ENCODE data around the gene IGSF9.
"Not testable (repeated sequence)": the region's sequence is repeated elsewhere in the genome, so short reads cannot be mapped to it uniquely, and the experiment has no call there.

Gene IGSF9

GRCh38 chr1:159918352-159919200 is 26.8 kb downstream of the IGSF9 start:
- no peaks in the 10 kb centered on the region for H3K27me3 Mint-ChIP-seq (ENCODE audit: low read depth)

GRCh38 chr1:159917533-159918351 is 27.7 kb downstream of the IGSF9 start:
- Mint-ChIP-seq H3K36me3 (ENCODE audit: low read depth) (peaks cover 50% of the 10 kb centered on the region), H3K27me3 (ENCODE audit: low read depth) (no peaks in the 10 kb centered on the region), H3K4me1 (ENCODE audit: low read depth) (peaks cover 59% of the 10 kb centered on the region), H3K27ac (peak overlapping the region; percentile 50), H3K9me3 (no peaks in the 10 kb centered on the region), H3K4me3 (no peak overlapping the region)

More at GRCh38 chr1:159918352-159919200, 26.8 kb downstream of the IGSF9 start:
- Mint-ChIP-seq H3K4me3 (peak overlapping the region; percentile 27), H3K4me1 (ENCODE audit: low read depth) (peaks cover 56% of the 10 kb centered on the region), H3K36me3 (ENCODE audit: low read depth) (peaks cover 50% of the 10 kb centered on the region), H3K27ac (peak overlapping the region; percentile 50), H3K9me3 (no peaks in the 10 kb centered on the region)

DNA sequence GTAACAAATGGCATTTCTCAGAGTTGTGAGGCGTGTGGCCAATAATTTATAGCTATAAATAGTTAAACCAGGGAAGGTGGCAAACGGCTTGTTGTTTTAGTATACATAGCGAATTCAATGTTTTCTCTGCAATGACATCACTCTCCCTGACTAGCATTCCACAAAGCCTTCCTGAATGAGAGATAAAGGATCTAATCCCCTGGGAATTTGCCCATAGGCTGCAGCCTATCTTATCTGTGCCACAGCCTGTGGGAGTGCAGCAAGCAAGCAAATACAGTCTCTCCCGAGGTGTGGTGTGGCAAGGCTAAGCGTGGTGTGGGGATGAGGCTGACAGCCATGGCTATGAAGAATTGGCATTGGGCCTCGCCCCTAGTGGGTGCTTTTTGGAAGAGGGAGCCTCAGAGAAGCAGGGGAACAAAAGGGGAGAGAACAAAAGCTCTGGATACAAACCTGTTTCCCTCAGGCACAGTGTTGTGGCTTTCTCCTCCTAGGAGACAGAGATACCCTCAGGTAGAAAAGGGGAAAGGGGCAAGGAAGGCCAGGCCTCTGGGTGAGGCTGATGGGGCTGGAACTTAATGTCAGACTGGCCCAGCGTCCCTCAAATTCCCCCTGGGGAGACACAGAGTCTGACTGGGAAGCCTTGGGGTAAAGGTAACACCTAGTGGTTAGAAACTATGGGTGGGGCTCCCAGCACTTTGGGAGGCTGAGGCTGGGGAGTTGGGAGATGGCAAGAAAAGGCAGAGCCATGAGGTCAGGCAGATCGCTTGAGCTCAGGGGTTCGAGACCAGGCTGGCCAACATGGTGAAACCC is 29.0 kb downstream of the IGSF9 start:
- H3K27me3 Mint-ChIP-seq (ENCODE audit: low read depth): no peaks in the 10 kb centered on the region

DNA sequence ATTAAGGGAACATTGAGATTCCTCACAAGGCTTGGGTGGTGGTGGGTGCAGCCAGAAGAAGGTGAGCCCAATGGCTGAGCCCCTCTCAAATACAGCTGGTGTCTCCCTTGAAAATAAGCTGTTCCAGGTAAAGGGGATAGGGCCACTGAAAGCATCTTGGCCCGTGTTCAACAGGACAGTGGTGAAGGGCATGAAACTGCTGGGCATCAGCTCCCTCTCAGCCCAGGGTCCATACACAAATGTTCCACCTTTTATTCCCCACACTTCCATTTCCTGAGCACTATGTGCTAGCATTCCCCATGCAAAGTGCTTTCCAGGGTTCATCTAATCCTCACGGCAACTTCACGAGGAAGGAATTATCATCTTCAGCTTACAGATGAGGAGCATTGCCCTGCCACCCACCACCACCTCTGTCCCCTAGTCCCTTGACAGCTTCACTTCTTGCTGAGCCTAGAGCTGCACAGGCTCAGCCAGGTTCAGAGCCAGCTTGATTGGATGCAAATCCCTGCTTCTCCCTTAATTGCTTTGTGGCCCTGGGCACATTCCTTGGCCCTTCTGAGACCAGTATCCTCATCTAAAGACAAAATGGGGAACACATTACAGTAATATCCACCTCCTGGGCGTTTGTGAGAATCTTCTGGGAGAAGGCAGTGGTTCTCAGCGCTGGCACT is 29.7 kb downstream of the IGSF9 start:
- peaks cover 44% of the 10 kb centered on the region for H3K36me3 Mint-ChIP-seq (ENCODE audit: low read depth)
- H3K4me1 Mint-ChIP-seq (ENCODE audit: low read depth): peaks cover 58% of the 10 kb centered on the region
- no peak overlapping the region for H3K4me3 Mint-ChIP-seq
- H3K27ac Mint-ChIP-seq: no peak overlapping the region
- no peaks in the 10 kb centered on the region for H3K9me3 Mint-ChIP-seq
- H3K27me3 Mint-ChIP-seq (ENCODE audit: low read depth): no peaks in the 10 kb centered on the region

More for the DNA sequence above, 29.0 kb downstream of the IGSF9 start:
- peaks cover 50% of the 10 kb centered on the region for H3K36me3 Mint-ChIP-seq (ENCODE audit: low read depth)
- H3K9me3 Mint-ChIP-seq: no peaks in the 10 kb centered on the region
- no peak overlapping the region for H3K4me3 Mint-ChIP-seq
- peak overlapping the region; percentile 39 for H3K27ac Mint-ChIP-seq
- H3K4me1 Mint-ChIP-seq (ENCODE audit: low read depth): peaks cover 58% of the 10 kb centered on the region

GRCh38 chr1:159914252-159915018 is 31.0 kb downstream of the IGSF9 start:
- Mint-ChIP-seq H3K4me3 (no peak overlapping the region), H3K36me3 (ENCODE audit: low read depth) (peaks cover 36% of the 10 kb centered on the region), H3K4me1 (ENCODE audit: low read depth) (peaks cover 58% of the 10 kb centered on the region), H3K27ac (peak overlapping the region; percentile 2), H3K9me3 (no peaks in the 10 kb centered on the region), H3K27me3 (ENCODE audit: low read depth) (no peaks in the 10 kb centered on the region)

DNA sequence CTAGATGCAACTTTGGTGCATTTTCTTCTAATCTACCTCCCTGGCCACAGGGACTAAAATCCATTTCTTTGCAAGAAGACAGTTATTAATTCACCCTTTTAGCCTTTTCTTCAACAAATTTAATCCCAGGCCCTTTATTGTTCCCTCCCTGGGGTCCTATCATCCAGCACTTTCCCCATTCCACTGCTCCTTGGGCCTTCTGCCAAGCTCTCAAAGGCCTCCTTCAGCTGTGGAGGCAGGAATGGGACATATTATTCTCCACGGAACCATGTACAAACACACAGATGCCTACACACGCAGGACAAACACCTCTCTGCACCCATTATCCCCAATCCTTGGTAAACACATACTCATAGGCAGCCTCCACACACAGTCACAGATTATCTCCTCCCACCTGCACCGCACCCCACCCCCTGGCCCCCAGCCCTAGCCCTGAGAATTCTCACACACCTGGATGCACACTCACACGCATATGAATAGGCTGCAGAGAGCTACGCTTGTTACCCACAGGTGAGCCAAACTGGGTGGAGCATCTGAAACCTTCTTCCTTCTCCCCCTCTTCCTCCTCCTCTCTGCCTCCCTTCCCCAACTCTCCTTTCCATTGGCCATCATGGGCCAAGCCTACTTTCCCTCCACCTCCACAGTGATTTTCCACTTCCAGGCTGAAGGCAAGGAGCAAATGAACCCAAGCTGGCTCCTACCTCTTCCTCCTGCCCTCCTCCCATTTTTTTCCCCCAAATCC is 31.8 kb downstream of the IGSF9 start:
- no peak overlapping the region for H3K4me3 Mint-ChIP-seq
- peaks cover 59% of the 10 kb centered on the region for H3K4me1 Mint-ChIP-seq (ENCODE audit: low read depth)
- H3K9me3 Mint-ChIP-seq: no peaks in the 10 kb centered on the region
- peak overlapping the region; percentile 14 for H3K27ac Mint-ChIP-seq
- no peaks in the 10 kb centered on the region for H3K27me3 Mint-ChIP-seq (ENCODE audit: low read depth)
- H3K36me3 Mint-ChIP-seq (ENCODE audit: low read depth): peaks cover 30% of the 10 kb centered on the region

- peak overlapping the region; percentile 42 for H3K4me3 Mint-ChIP-seq
- H3K36me3 Mint-ChIP-seq (ENCODE audit: low read depth): peaks cover 15% of the 10 kb centered on the region
- H3K27me3 Mint-ChIP-seq (ENCODE audit: low read depth): no peaks in the 10 kb centered on the region
- no peaks in the 10 kb centered on the region for H3K9me3 Mint-ChIP-seq
- peaks cover 51% of the 10 kb centered on the region for H3K4me1 Mint-ChIP-seq (ENCODE audit: low read depth)
- peak overlapping the region; percentile 93 for H3K27ac Mint-ChIP-seq
Measured at GRCh38 chr1:159911326-159912070, 33.9 kb downstream of the IGSF9 start.

GRCh38 chr1:159908031-159908940 is 37.1 kb downstream of the IGSF9 start:
- Mint-ChIP-seq H3K4me1 (ENCODE audit: low read depth) (peaks cover 36% of the 10 kb centered on the region), H3K4me3 (no peak overlapping the region), H3K36me3 (ENCODE audit: low read depth) (peaks cover 4% of the 10 kb centered on the region), H3K9me3 (no peaks in the 10 kb centered on the region), H3K27ac (no peak overlapping the region), H3K27me3 (ENCODE audit: low read depth) (peaks cover 3% of the 10 kb centered on the region)

GRCh38 chr1:159906960-159907359 is 38.5 kb downstream of the IGSF9 start:
- Mint-ChIP-seq H3K27ac (peak overlapping the region; percentile 0), H3K27me3 (ENCODE audit: low read depth) (peaks cover 4% of the 10 kb centered on the region), H3K9me3 (no peaks in the 10 kb centered on the region), H3K4me1 (ENCODE audit: low read depth) (peaks cover 27% of the 10 kb centered on the region), H3K4me3 (no peak overlapping the region), H3K36me3 (ENCODE audit: low read depth) (peaks cover 4% of the 10 kb centered on the region)

DNA sequence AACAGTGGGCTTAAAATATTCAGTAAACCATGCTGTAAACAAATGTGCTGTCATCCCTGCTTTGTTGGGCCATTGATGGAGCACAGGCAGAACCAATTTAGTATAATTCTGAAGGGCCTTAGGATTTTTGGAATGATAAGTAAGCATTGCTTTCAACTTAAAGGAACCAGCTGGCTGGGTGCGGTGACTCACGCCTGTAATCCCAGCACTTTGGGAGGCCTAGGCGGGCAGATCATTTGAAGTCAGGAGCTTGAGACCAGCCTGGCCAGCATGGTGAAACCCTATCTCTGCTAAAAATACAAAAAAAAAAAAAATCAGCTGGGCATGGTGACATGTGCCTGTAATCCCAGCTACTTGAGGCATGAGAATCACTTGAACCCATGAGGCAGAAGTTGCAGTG is 41.4 kb downstream of the IGSF9 start:
- not testable (repeated sequence) for H3K36me3 Mint-ChIP-seq (ENCODE audit: low read depth); H3K27me3 Mint-ChIP-seq (ENCODE audit: low read depth); H3K27ac Mint-ChIP-seq; H3K4me1 Mint-ChIP-seq (ENCODE audit: low read depth); H3K9me3 Mint-ChIP-seq; H3K4me3 Mint-ChIP-seq

GRCh38 chr1:159902541-159902940 is 42.9 kb downstream of the IGSF9 start:
- H3K9me3 Mint-ChIP-seq: no peaks in the 10 kb centered on the region
- peaks cover 4% of the 10 kb centered on the region for H3K4me1 Mint-ChIP-seq (ENCODE audit: low read depth)
- H3K36me3 Mint-ChIP-seq (ENCODE audit: low read depth): no peaks in the 10 kb centered on the region
- H3K27me3 Mint-ChIP-seq (ENCODE audit: low read depth): peaks cover 4% of the 10 kb centered on the region
- H3K27ac Mint-ChIP-seq: no peak overlapping the region
- no peak overlapping the region for H3K4me3 Mint-ChIP-seq

Data from T-helper 1 cell treated with Interleukin-12 subunit alpha and Interleukin-12 subunit beta and Interleukin-4 antibody, amounts not matched to agents 30 μg/mL and 1 μg/mL, for 36 hours (primary cell).